ENCODE results near the gene LRRC8E. TPM values are rescaled to one million over a fixed set of nuclear protein-coding genes. Genes with fewer than 3 reads are reported as not detected.

The LRRC8E gene
- total and polyA plus RNA-seq, 10 of the 15 experiments (the other 5 are each of a cell fraction or from before 2014, with no cell fraction given), result 0.04 to 0.32 (median 0.25) TPM; not detected in 7

- TF ChIP-seq, protein P1, sequence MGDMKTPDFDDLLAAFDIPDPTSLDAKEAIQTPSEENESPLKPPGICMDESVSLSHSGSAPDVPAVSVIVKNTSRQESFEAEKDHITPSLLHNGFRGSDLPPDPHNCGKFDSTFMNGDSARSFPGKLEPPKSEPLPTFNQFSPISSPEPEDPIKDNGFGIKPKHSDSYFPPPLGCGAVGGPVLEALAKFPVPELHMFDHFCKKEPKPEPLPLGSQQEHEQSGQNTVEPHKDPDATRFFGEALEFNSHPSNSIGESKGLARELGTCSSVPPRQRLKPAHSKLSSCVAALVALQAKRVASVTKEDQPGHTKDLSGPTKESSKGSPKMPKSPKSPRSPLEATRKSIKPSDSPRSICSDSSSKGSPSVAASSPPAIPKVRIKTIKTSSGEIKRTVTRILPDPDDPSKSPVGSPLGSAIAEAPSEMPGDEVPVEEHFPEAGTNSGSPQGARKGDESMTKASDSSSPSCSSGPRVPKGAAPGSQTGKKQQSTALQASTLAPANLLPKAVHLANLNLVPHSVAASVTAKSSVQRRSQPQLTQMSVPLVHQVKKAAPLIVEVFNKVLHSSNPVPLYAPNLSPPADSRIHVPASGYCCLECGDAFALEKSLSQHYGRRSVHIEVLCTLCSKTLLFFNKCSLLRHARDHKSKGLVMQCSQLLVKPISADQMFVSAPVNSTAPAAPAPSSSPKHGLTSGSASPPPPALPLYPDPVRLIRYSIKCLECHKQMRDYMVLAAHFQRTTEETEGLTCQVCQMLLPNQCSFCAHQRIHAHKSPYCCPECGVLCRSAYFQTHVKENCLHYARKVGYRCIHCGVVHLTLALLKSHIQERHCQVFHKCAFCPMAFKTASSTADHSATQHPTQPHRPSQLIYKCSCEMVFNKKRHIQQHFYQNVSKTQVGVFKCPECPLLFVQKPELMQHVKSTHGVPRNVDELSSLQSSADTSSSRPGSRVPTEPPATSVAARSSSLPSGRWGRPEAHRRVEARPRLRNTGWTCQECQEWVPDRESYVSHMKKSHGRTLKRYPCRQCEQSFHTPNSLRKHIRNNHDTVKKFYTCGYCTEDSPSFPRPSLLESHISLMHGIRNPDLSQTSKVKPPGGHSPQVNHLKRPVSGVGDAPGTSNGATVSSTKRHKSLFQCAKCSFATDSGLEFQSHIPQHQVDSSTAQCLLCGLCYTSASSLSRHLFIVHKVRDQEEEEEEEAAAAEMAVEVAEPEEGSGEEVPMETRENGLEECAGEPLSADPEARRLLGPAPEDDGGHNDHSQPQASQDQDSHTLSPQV (IDR thresholded peaks at IDR 0.05), result no peak
- TF ChIP-seq POLR2AphosphoS2 (IDR thresholded peaks at IDR 0.05; ENCODE audit: low read depth, low read length) (no peak), WRNIP1 (IDR thresholded peaks at IDR 0.05; ENCODE audit: borderline replicate concordance, low read depth, low read length) (no peak), RBBP5 (conservative IDR thresholded peaks at IDR 0.05) (no peak), SIX5 (IDR thresholded peaks at IDR 0.05; ENCODE audit: low read depth, low read length, severe bottlenecking) (no peak), ZNF622 (IDR thresholded peaks at IDR 0.05) (no peak), ZBTB4 (CRISPR knock-in tag; IDR thresholded peaks at IDR 0.05) (no peak), BCL3 (IDR thresholded peaks at IDR 0.05; ENCODE audit: borderline replicate concordance, insufficient read depth, low read depth, low read length, poor library complexity, severe bottlenecking) (no peak), YBX1 (IDR thresholded peaks at IDR 0.05) (no peak), SP1 (IDR thresholded peaks at IDR 0.05; ENCODE audit: low read depth, low read length) (no peak), RAD21 (IDR thresholded peaks at IDR 0.05; ENCODE audit: insufficient read depth, low read depth, low read length) (no peak), HDGF (IDR thresholded peaks at IDR 0.05) (no peak)
These were observed 42.5 kb downstream of the LRRC8E start (continued) for GRCh38 chr19:7930765-7931164.
